Ureter (tissue), 1 donor: Measurements from ENCODE around the gene MAP7. TPM values are rescaled to one million over a fixed set of nuclear protein-coding genes. Genes with fewer than 3 reads are reported as not detected.

ENCODE experiments used
- DNase-seq: peaks from one replicate; pipeline ENCODE4 v3.0.0-alpha.2; 2020; ENCODE audit warnings: low spot score
- total RNA-seq: library from RNA; stranded (reverse); gene quantifications from one replicate; pipeline ENCODE4 v1.2.4, GENCODE V29; 2023
- donor health status: DM: yes; HTN: yes; CAD: no.

The MAP7 gene
- total RNA-seq, 1 donor from 2014 or later, result 37.0 TPM

- DNase-seq, result no peak
Measured at GRCh38 chr6:136532030-136532429, 18.2 kb downstream of the MAP7 start.

GRCh38 chr6:136529710-136530109 lies 20.5 kb downstream of the MAP7 start:
- DNase-seq, result no peak

- no peak for DNase-seq
Measured at GRCh38 chr6:136528477-136528876, 21.7 kb downstream of the MAP7 start.

GRCh38 chr6:136527831-136528230 lies 22.4 kb downstream of the MAP7 start:
- DNase-seq, result no peak

GRCh38 chr6:136526937-136527336 lies 23.3 kb downstream of the MAP7 start:
- DNase-seq, result no peak

- DNase-seq, result peak; percentile 63
Measured at GRCh38 chr6:136526196-136526930, 23.9 kb downstream of the MAP7 start.

- no peak for DNase-seq
Measured at GRCh38 chr6:136525586-136526195, 24.5 kb downstream of the MAP7 start.

GRCh38 chr6:136524936-136525413 lies 25.2 kb downstream of the MAP7 start:
- no peak for DNase-seq

- no peak for DNase-seq
Measured at GRCh38 chr6:136524339-136524935, 25.8 kb downstream of the MAP7 start.

- DNase-seq, result no peak
Measured at GRCh38 chr6:136523196-136523595, 27.0 kb downstream of the MAP7 start.

GRCh38 chr6:136522636-136523035 lies 27.6 kb downstream of the MAP7 start:
- DNase-seq, result no peak

GRCh38 chr6:136521911-136522310 lies 28.3 kb downstream of the MAP7 start:
- no peak for DNase-seq

- no peak for DNase-seq
Measured at GRCh38 chr6:136521427-136521826, 28.8 kb downstream of the MAP7 start.

GRCh38 chr6:136520517-136520916 lies 29.7 kb downstream of the MAP7 start:
- DNase-seq, result no peak

- DNase-seq, result no peak
Measured at GRCh38 chr6:136517582-136517981, 32.6 kb downstream of the MAP7 start.

- DNase-seq, result no peak
Measured at GRCh38 chr6:136517002-136517401, 33.2 kb downstream of the MAP7 start.

GRCh38 chr6:136514591-136514990 lies 35.6 kb downstream of the MAP7 start:
- DNase-seq, result no peak

- DNase-seq, result no peak
Measured at GRCh38 chr6:136511926-136512325, 38.3 kb downstream of the MAP7 start.

- DNase-seq, result no peak
Measured at GRCh38 chr6:136511397-136511796, 38.8 kb downstream of the MAP7 start.

- DNase-seq, result no peak
Measured at GRCh38 chr6:136510782-136511181, 39.4 kb downstream of the MAP7 start.

- no peak for DNase-seq
Measured at GRCh38 chr6:136510299-136510698, 39.9 kb downstream of the MAP7 start.

- DNase-seq, result no peak
Measured at GRCh38 chr6:136508725-136509392, 41.4 kb downstream of the MAP7 start.
